Brain microvascular endothelial cell (primary cell): ENCODE data around the gene NODAL.

Experiments
- DNase-seq: peaks from one replicate; pipeline ENCODE4 v3.0.0-alpha.2; 2020
- H3K27ac ChIP-seq: fragments of 250-450 bp; sonication (Bioruptor Pico); 2 replicates; pipeline ENCODE4 v1.5.1; 2020; ENCODE audit warnings: mild to moderate bottlenecking, moderate library complexity
- H3K27me3 ChIP-seq: fragments of 250-450 bp; sonication (Bioruptor Pico); replicated peaks from 2 replicates; pipeline ENCODE4 v1.5.1; 2020; ENCODE audit warnings: mild to moderate bottlenecking
- H3K36me3 ChIP-seq: fragments of 250-450 bp; sonication (Bioruptor Pico); replicated peaks from 2 replicates; pipeline ENCODE4 v1.5.1; 2020; ENCODE audit warnings: mild to moderate bottlenecking
- H3K4me3 ChIP-seq: 2 replicates; pipeline ENCODE4 v1.5.1; 2011; ENCODE audit warnings: low read depth, mild to moderate bottlenecking, control low read depth, low read length, moderate library complexity
- CTCF ChIP-seq: IDR thresholded peaks from 2 replicates; pipeline ENCODE4 v1.5.1; 2011; ENCODE audit warnings: low read depth, mild to moderate bottlenecking, moderate library complexity, low read length, control low read depth, inconsistent platforms; ENCODE audit errors: missing control alignments
- in situ Hi-C: cut with HindIII; loops from 2 replicates; pipeline ENCODE4 v1.10.0; 2017; ENCODE audit warnings: low sequenced_read_pairs, low pct_ligation_motif_present

The NODAL gene

GRCh38 chr10:70424320-70424719, 17.2 kb downstream of the NODAL start:
- DNase-seq, result no peak
- Histone ChIP-seq H3K4me3 (no peak overlapping the region), H3K36me3 (peaks cover 76% of the 10 kb centered on the region), H3K27ac (no peak overlapping the region), H3K27me3 (no peaks in the 10 kb centered on the region)
- in situ Hi-C loops, result no loop called here
- no peak for TF ChIP-seq CTCF

- Histone ChIP-seq H3K27ac (peak overlapping the region; percentile 20), H3K4me3 (no peak overlapping the region), H3K27me3 (no peaks in the 10 kb centered on the region), H3K36me3 (peaks cover 32% of the 10 kb centered on the region)
- DNase-seq, result no peak
- TF ChIP-seq CTCF, result no peak
- in situ Hi-C loops, result no loop called here
Observed at GRCh38 chr10:70418713-70419112, 22.8 kb downstream of the NODAL start.

- Histone ChIP-seq H3K4me3 (no peak overlapping the region), H3K36me3 (peaks cover 28% of the 10 kb centered on the region)
- no peak for TF ChIP-seq CTCF
Observed at GRCh38 chr10:70418229-70418628, 23.3 kb downstream of the NODAL start.

GRCh38 chr10:70417568-70417967, 23.9 kb downstream of the NODAL start:
- Histone ChIP-seq H3K4me3 (no peak overlapping the region), H3K27me3 (no peaks in the 10 kb centered on the region), H3K36me3 (peaks cover 24% of the 10 kb centered on the region), H3K27ac (peak overlapping the region; percentile 63)
- DNase-seq, result no peak
- in situ Hi-C loops, result no loop called here
- no peak for TF ChIP-seq CTCF

More at GRCh38 chr10:70418229-70418628, 23.3 kb downstream of the NODAL start:
- DNase-seq, result peak; percentile 80
- Histone ChIP-seq H3K27ac (peak overlapping the region; percentile 63), H3K27me3 (no peaks in the 10 kb centered on the region)
- in situ Hi-C loops, result no loop called here

- TF ChIP-seq CTCF, result no peak
- Histone ChIP-seq H3K4me3 (no peak overlapping the region), H3K27ac (no peak overlapping the region), H3K27me3 (no peaks in the 10 kb centered on the region), H3K36me3 (peaks cover 3% of the 10 kb centered on the region)
- no peak for DNase-seq
- in situ Hi-C loops, result no loop called here
Observed at GRCh38 chr10:70412356-70412755, 29.1 kb downstream of the NODAL start.

- H3K36me3 ChIP-seq, result peaks cover 3% of the 10 kb centered on the region
- no peaks in the 10 kb centered on the region for H3K27me3 ChIP-seq
- in situ Hi-C loops, result no loop called here
- DNase-seq, result no peak
- TF ChIP-seq CTCF, result no peak
- H3K27ac ChIP-seq, result no peak overlapping the region
- H3K4me3 ChIP-seq, result no peak overlapping the region
Observed at GRCh38 chr10:70410608-70411007, 30.9 kb downstream of the NODAL start.
